ENCODE data around the gene ERC2.

Gene ERC2

GRCh38 chr3:56324473-56324872 lies 143.8 kb downstream of the ERC2 start:
- Mint-ChIP-seq H3K4me1 (peaks cover 29% of the 10 kb centered on the region), H3K36me3 (ENCODE audit: low read depth) (no peaks in the 10 kb centered on the region), H3K27ac (no peak overlapping the region), H3K9me3 (no peaks in the 10 kb centered on the region), H3K27me3 (ENCODE audit: low read depth) (no peaks in the 10 kb centered on the region), H3K4me3 (no peak overlapping the region)
- no peak for TF ChIP-seq CTCF (IDR thresholded peaks at IDR 0.05; ENCODE audit: unreplicated experiment in 3 of 3)

- Mint-ChIP-seq H3K4me1 (peaks cover 33% of the 10 kb centered on the region), H3K27me3 (ENCODE audit: low read depth) (no peaks in the 10 kb centered on the region), H3K9me3 (no peaks in the 10 kb centered on the region), H3K36me3 (ENCODE audit: low read depth) (no peaks in the 10 kb centered on the region), H3K27ac (no peak overlapping the region), H3K4me3 (no peak overlapping the region)
- no peak for TF ChIP-seq CTCF (IDR thresholded peaks at IDR 0.05; ENCODE audit: unreplicated experiment in 3 of 3)
These were observed 144.3 kb downstream of the ERC2 start for GRCh38 chr3:56323986-56324420.

DNA sequence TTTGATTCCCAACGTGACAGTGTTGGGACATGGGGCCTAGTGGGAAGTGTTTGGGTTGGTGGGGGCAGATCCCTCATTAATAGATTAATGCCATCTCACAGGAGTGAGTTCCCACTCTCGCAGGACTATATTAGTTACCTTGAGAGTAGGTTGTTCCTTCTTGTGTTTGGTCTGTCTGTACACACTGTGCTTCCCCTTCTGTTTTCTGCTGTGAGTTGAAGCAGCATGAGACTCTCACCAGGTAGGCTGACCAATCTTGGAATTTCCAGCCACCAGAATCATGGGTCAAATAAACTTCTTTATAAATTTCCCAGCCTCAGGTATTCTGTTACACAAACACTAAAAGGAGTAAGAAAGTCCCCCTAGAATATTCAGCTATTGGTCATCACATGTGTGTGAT lies 145.4 kb downstream of the ERC2 start:
- Mint-ChIP-seq H3K27me3 (ENCODE audit: low read depth) (no peaks in the 10 kb centered on the region), H3K27ac (no peak overlapping the region), H3K4me3 (no peak overlapping the region), H3K9me3 (no peaks in the 10 kb centered on the region), H3K36me3 (ENCODE audit: low read depth) (no peaks in the 10 kb centered on the region), H3K4me1 (peaks cover 35% of the 10 kb centered on the region)
- no peak for TF ChIP-seq CTCF (IDR thresholded peaks at IDR 0.05; ENCODE audit: unreplicated experiment in 3 of 3)

GRCh38 chr3:56321892-56322291 lies 146.4 kb downstream of the ERC2 start:
- no peak for TF ChIP-seq CTCF (IDR thresholded peaks at IDR 0.05; ENCODE audit: unreplicated experiment in 3 of 3)
- peaks cover 43% of the 10 kb centered on the region for H3K4me1 Mint-ChIP-seq
- no peaks in the 10 kb centered on the region for H3K36me3 Mint-ChIP-seq (ENCODE audit: low read depth)
- no peak overlapping the region for H3K4me3 Mint-ChIP-seq
- H3K27ac Mint-ChIP-seq = peak overlapping the region in 1 of 3 experiments; percentile 37
- no peaks in the 10 kb centered on the region for H3K27me3 Mint-ChIP-seq (ENCODE audit: low read depth)
- H3K9me3 Mint-ChIP-seq = no peaks in the 10 kb centered on the region

GRCh38 chr3:56321383-56321782 lies 146.9 kb downstream of the ERC2 start:
- Mint-ChIP-seq H3K27me3 (ENCODE audit: low read depth) (no peaks in the 10 kb centered on the region), H3K9me3 (no peaks in the 10 kb centered on the region), H3K27ac (peak overlapping the region; percentile 9 to 46 (median 37)), H3K4me1 (peaks cover 46% of the 10 kb centered on the region), H3K36me3 (ENCODE audit: low read depth) (no peaks in the 10 kb centered on the region), H3K4me3 (no peak overlapping the region)
- TF ChIP-seq CTCF (IDR thresholded peaks at IDR 0.05; ENCODE audit: unreplicated experiment in 3 of 3) = peak in 1 of 3 experiments; percentile 10

DNA sequence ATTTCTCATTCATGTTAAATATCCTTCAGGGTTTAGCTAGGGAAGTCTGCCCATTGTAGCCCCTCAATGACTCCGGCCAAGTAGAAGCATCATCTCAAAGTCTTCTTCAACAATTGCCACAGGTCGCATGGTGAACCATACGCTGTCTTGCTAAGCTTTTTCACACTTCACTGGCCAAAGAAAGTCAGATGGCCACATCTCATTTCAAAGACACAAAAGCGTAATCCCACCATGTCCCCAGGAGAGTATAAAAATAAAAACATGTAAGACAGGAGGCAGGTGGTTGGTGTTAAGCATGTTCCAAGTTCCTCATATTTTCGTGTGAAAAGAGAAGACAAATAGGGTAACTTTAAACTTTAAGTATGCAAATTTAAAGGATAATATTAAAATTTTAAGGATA lies 147.4 kb downstream of the ERC2 start:
- Mint-ChIP-seq H3K36me3 (ENCODE audit: low read depth) (no peaks in the 10 kb centered on the region), H3K27ac (peak overlapping the region in 1 of 3 experiments; percentile 37), H3K4me3 (no peak overlapping the region), H3K27me3 (ENCODE audit: low read depth) (no peaks in the 10 kb centered on the region), H3K4me1 (peaks cover 47% of the 10 kb centered on the region), H3K9me3 (no peaks in the 10 kb centered on the region)
- no peak for TF ChIP-seq CTCF (IDR thresholded peaks at IDR 0.05; ENCODE audit: unreplicated experiment in 3 of 3)
